Erythroblast (primary cell): Measurements from ENCODE around the gene REEP6.

Experiments used
- GATA1 ChIP-seq: IDR thresholded peaks from 2 replicates; pipeline ENCODE4 v1.6.1; 2011; ENCODE audit warnings: low read depth, mild to moderate bottlenecking, control low read depth, low read length, moderate library complexity
- POLR2A ChIP-seq: IDR thresholded peaks from 2 replicates; pipeline ENCODE4 v1.6.1; 2011; ENCODE audit warnings: mild to moderate bottlenecking, low read length

DNA sequence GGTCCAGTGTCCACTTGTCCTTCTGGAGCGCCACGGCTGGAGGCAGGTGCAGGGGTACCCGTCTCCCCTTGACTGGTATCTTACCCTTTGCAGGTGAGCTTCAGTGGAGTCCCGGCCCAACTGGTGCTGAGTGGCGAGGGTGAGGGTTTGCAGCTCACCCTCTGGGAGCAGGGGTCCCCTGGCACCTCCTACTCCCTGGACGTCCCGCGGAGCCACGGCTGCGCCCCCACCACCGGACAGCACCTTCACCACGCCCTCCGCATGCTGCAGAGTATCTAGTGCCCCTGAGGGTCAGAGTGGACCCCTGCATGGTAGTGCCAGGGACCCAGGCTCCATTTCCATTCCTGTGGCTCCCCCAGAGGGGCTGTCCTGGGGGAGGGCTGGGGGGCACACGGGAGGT, 44.0 kb downstream of the REEP6 start:
- TF ChIP-seq POLR2A (no peak), GATA1 (no peak)
